HepG2 (cell line): ENCODE data around the gene ARL5B.

ENCODE experiments used
- GABPB1 ChIP-seq: IDR thresholded peaks from 2 replicates; pipeline ENCODE4 v1.6.1; 2016; ENCODE audit warnings: mild to moderate bottlenecking, missing genetic modification reagents, moderate library complexity, missing compliant biosample characterization
- JUND ChIP-seq: sonication (generic); formaldehyde crosslinking; IDR thresholded peaks from 2 replicates; pipeline ENCODE4 v1.8.0; 2022; ENCODE audit warnings: mild to moderate bottlenecking, missing genetic modification reagents
- KMT2B ChIP-seq: IDR thresholded peaks from 2 replicates; pipeline ENCODE4 v1.6.1; 2016; ENCODE audit warnings: missing genetic modification reagents, missing compliant biosample characterization
- SETDB1 ChIP-seq: sonication (generic); formaldehyde crosslinking; IDR thresholded peaks from 2 replicates; pipeline ENCODE4 v1.5.1; 2020; ENCODE audit warnings: missing genetic modification reagents, mild to moderate bottlenecking, borderline replicate concordance
- SMC3 ChIP-seq: IDR thresholded peaks from 2 replicates; pipeline ENCODE4 v1.6.1; 2011; ENCODE audit warnings: low read length, improper control_type of control experiment
- TEAD2 ChIP-seq: sonication (generic); formaldehyde crosslinking; IDR thresholded peaks from 2 replicates; pipeline ENCODE4 v1.9.0; 2021; ENCODE audit warnings: missing genetic modification reagents
- ZNF841 ChIP-seq: sonication (generic); formaldehyde crosslinking; IDR thresholded peaks from 2 replicates; pipeline ENCODE4 v1.8.1; 2023; ENCODE audit warnings: missing genetic modification reagents, borderline replicate concordance
- TF ChIP-seq, protein P1 (sequence below): sonication (generic); formaldehyde crosslinking; IDR thresholded peaks from 2 replicates; pipeline ENCODE4 v1.5.0; 2020; ENCODE audit warnings: mild to moderate bottlenecking, missing genetic modification reagents, moderate library complexity
- TF ChIP-seq, protein P2 (sequence below): sonication (generic); formaldehyde crosslinking; IDR thresholded peaks from 2 replicates; pipeline ENCODE4 v1.4.0; 2020; ENCODE audit warnings: missing genetic modification reagents
- TF ChIP-seq, protein P3 (sequence below): sonication (generic); formaldehyde crosslinking; IDR thresholded peaks from 2 replicates; pipeline ENCODE4 v1.8.1; 2022; ENCODE audit warnings: mild to moderate bottlenecking, missing genetic modification reagents

DNA sequence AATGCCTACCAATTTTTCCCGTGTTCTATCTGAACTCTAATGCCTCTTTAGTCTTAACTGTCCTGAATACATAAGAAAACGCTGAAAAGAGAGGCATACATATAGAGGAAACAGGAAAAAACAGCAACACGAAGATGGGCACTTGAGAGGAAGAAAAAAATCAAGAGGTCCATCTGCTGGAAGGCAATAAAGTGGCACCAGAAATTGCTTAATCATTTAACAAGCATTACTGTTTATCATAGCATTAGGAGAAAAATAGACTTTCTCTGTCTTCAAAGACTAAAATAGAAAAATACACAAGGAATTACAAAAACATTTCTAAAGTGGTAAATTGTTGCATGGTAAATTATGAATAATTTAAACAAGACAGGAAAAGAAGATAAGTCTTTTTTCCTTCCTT lies 42.9 kb upstream of the ARL5B start:
- TF ChIP-seq, protein P1, sequence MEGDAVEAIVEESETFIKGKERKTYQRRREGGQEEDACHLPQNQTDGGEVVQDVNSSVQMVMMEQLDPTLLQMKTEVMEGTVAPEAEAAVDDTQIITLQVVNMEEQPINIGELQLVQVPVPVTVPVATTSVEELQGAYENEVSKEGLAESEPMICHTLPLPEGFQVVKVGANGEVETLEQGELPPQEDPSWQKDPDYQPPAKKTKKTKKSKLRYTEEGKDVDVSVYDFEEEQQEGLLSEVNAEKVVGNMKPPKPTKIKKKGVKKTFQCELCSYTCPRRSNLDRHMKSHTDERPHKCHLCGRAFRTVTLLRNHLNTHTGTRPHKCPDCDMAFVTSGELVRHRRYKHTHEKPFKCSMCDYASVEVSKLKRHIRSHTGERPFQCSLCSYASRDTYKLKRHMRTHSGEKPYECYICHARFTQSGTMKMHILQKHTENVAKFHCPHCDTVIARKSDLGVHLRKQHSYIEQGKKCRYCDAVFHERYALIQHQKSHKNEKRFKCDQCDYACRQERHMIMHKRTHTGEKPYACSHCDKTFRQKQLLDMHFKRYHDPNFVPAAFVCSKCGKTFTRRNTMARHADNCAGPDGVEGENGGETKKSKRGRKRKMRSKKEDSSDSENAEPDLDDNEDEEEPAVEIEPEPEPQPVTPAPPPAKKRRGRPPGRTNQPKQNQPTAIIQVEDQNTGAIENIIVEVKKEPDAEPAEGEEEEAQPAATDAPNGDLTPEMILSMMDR = no peak
- TF ChIP-seq SETDB1 = no peak
- no peak for TF ChIP-seq GABPB1 (CRISPR knock-in tag)
- no peak for TF ChIP-seq JUND
- TF ChIP-seq TEAD2 (CRISPR knock-in tag) = no peak
- TF ChIP-seq KMT2B (CRISPR knock-in tag) = no peak
- no peak for TF ChIP-seq SMC3
- TF ChIP-seq, protein P2, sequence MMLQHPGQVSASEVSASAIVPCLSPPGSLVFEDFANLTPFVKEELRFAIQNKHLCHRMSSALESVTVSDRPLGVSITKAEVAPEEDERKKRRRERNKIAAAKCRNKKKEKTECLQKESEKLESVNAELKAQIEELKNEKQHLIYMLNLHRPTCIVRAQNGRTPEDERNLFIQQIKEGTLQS (CRISPR knock-in tag) = no peak
- no peak for TF ChIP-seq ZNF841 (CRISPR knock-in tag)
- TF ChIP-seq, protein P3, sequence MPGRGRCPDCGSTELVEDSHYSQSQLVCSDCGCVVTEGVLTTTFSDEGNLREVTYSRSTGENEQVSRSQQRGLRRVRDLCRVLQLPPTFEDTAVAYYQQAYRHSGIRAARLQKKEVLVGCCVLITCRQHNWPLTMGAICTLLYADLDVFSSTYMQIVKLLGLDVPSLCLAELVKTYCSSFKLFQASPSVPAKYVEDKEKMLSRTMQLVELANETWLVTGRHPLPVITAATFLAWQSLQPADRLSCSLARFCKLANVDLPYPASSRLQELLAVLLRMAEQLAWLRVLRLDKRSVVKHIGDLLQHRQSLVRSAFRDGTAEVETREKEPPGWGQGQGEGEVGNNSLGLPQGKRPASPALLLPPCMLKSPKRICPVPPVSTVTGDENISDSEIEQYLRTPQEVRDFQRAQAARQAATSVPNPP (CRISPR knock-in tag) = no peak
